Spleen (tissue), 11 donors: Measurements from ENCODE around the gene TACC2. TPM values are rescaled to one million over a fixed set of nuclear protein-coding genes. Genes with fewer than 3 reads are reported as not detected.
"Not testable (repeated sequence)": the region's sequence is repeated elsewhere in the genome, so short reads cannot be mapped to it uniquely, and the experiment has no call there.

ENCODE experiments used
- DNase-seq: peaks from one replicate; pipeline ENCODE4 v3.0.0-alpha.2; 2020
- H3K27ac ChIP-seq, 8 donors: fragments of 200-600 bp; sonication (generic) in 7 of 8; 1 replicate in 4 of 8; 2 replicates in 4 of 8; pipeline versions ENCODE4 v1.5.0 to v1.8.0; 2016 to 2021; ENCODE audit warnings: inconsistent platforms in 4 of 8, mild to moderate bottlenecking in 4 of 8, moderate library complexity in 1 of 8
- H3K27me3 ChIP-seq, 7 donors: fragments of 200-600 bp; sonication (generic) in 6 of 7; replicated peaks in 1 of 7; 1 replicate in 4 of 7; 2 replicates in 3 of 7; pipeline versions ENCODE4 v1.5.0 to v1.8.0; 2016 to 2021; ENCODE audit warnings: inconsistent platforms in 3 of 7, mild to moderate bottlenecking in 1 of 7
- H3K36me3 ChIP-seq, 6 donors: fragments of 200-600 bp; sonication (generic) in 5 of 6; 1 replicate in 4 of 6; 2 replicates in 2 of 6; pipeline versions ENCODE4 v1.5.0 to v1.8.0; 2016 to 2021; ENCODE audit warnings: inconsistent platforms in 2 of 6
- H3K4me1 ChIP-seq, 6 donors: fragments of 200-600 bp; sonication (generic) in 5 of 6; 1 replicate in 3 of 6; 2 replicates in 3 of 6; pipeline versions ENCODE4 v1.5.0 to v1.8.0; 2016 to 2021; ENCODE audit warnings: inconsistent platforms in 3 of 6
- H3K4me3 ChIP-seq, 8 donors: fragments of 200-600 bp; sonication (generic) in 7 of 8; 1 replicate in 4 of 8; 2 replicates in 4 of 8; pipeline versions ENCODE4 v1.5.0 to v1.8.0; 2016 to 2021; ENCODE audit warnings: inconsistent platforms in 4 of 8, mild to moderate bottlenecking in 4 of 8, moderate library complexity in 2 of 8
- H3K9me3 ChIP-seq, 8 donors: fragments of 200-600 bp; sonication (generic) in 7 of 8; 1 replicate in 4 of 8; 2 replicates in 4 of 8; pipeline versions ENCODE4 v1.5.0 to v1.8.0; 2016 to 2021; ENCODE audit warnings: inconsistent platforms in 4 of 8
- CTCF ChIP-seq, 11 experiments: fragments of 200-600 bp in 7 of 11; fragments of 450-650 bp in 4 of 11; sonication (generic) in 4 of 11; IDR thresholded peaks in 8 of 11; conservative IDR thresholded peaks in 3 of 11; 1 replicate in 7 of 11; 2 replicates in 4 of 11; pipeline versions ENCODE4 v1.4.0 to v1.8.0; 2016 to 2021; ENCODE audit warnings: antibody characterized with exemption in 11 of 11, inconsistent platforms in 4 of 11, mild to moderate bottlenecking in 1 of 11
- POLR2A ChIP-seq, 3 donors: fragments of 450-650 bp; IDR thresholded peaks; one replicate each; pipeline ENCODE4 v1.5.1; 2017; ENCODE audit warnings: antibody characterized with exemption in 3 of 3, mild to moderate bottlenecking in 1 of 3
- POLR2AphosphoS5 ChIP-seq, 3 donors: sonication (generic); formaldehyde crosslinking; IDR thresholded peaks; one replicate each; pipeline ENCODE4 v1.5.1; 2017; ENCODE audit warnings: antibody characterized with exemption in 3 of 3
- WGBS, 5 donors: extraction: QIAGEN DNeasy Blood & Tissue Kit in 3 of 5; methylation state at CpG; one replicate each; pipeline versions ENCODE4 v1.1.5 to v1.1.7; 2013 to 2018; 5-methylcytosine and 5-hydroxymethylcytosine counted together
- intact Hi-C: fragments of 100-400 bp; cut with DNase I; formaldehyde crosslinking; loops from one replicate; pipeline ENCODE4 v1.15.0; 2023; ENCODE audit warnings: low total_unique reads
- polyA plus RNA-seq, 3 donors: library from polyadenylated mRNA; stranded (reverse); fragments of 200-250 nt; gene quantifications; one replicate each; pipeline ENCODE4 v1.2.1, GENCODE V29; 2013
- total RNA-seq, 7 donors: library from RNA; depleted of rRNA in 3 of 7; stranded (reverse); fragments of >200 nt in 3 of 7; fragmentation: NEBNext Ultra II Directional in 4 of 7; extraction: Animal tissue kit (Norgen Biotek cat#: 25700) in 4 of 7; gene quantifications; one replicate each; pipeline versions ENCODE4 v1.1.0 to v1.2.1, GENCODE V29; 2016 to 2021
- donor health status: healthy with polysubstance abuse.
- donor health status: DM: no; HTN: no; CAD: no; lungs with moderate emphysema.
- donor health status: DM: no; HTN: no; CAD: no.
- donor health status: Bipolar disorder and iron deficiency.
- donor health status: healthy.
- donor health status: DM: no; HTN: no; CAD: no.
- donor health status: DM: yes; HTN: yes; CAD: no.

TACC2 gene
- total and polyA plus RNA-seq, 10 donors: 2.4 to 13.9 (median 4.5) TPM

- H3K4me1 ChIP-seq: no peaks in the 10 kb centered on the region
- no peak for DNase-seq
- no peaks in the 10 kb centered on the region for H3K36me3 ChIP-seq
- H3K9me3 ChIP-seq: no peaks in the 10 kb centered on the region
- H3K4me3 ChIP-seq: no peak overlapping the region
- no peak overlapping the region for H3K27ac ChIP-seq
- WGBS, 5 donors: 72 to 89% (median 82%) methylated on average over 4 of the region's 4 CpGs
- no peaks in the 10 kb centered on the region for H3K27me3 ChIP-seq
- intact Hi-C loops: no loop called here
- TF ChIP-seq CTCF (IDR thresholded peaks at IDR 0.05 in 8 of 11, conservative IDR thresholded peaks at IDR 0.05 in 3 of 11): no peak
- no peak for TF ChIP-seq POLR2AphosphoS5 (IDR thresholded peaks at IDR 0.05)
- TF ChIP-seq POLR2A (IDR thresholded peaks at IDR 0.05): no peak
Measured at GRCh38 chr10:122103592-122103991, 114.6 kb downstream of the TACC2 start.

GRCh38 chr10:122108786-122109185 is 119.8 kb downstream of the TACC2 start:
- DNase-seq, H3K27ac ChIP-seq, H3K4me3 ChIP-seq, intact Hi-C loops, H3K9me3 ChIP-seq, H3K36me3 ChIP-seq: not testable (repeated sequence)
- WGBS, 5 donors: 86 to 94% (median 90%) methylated on average over 13 of the region's 13 CpGs
- Histone ChIP-seq H3K4me1 (peaks cover 0 to 21% (median 10%) of the 10 kb centered on the region in 6 donors), H3K27me3 (peaks cover 0 to 34% (median 18%) of the 10 kb centered on the region in 7 donors)

- H3K27me3 ChIP-seq: peaks cover 0 to 55% (median 23%) of the 10 kb centered on the region in 7 donors
- no peaks in the 10 kb centered on the region for H3K36me3 ChIP-seq
- WGBS, 5 donors: 25 to 37% (median 32%) methylated on average over 12 of the region's 12 CpGs
- H3K27ac ChIP-seq: peak overlapping the region; percentile 58 to 93 (median 86)
- no peaks in the 10 kb centered on the region for H3K9me3 ChIP-seq
- no peak for DNase-seq
- TF ChIP-seq POLR2A (IDR thresholded peaks at IDR 0.05) (no peak), POLR2AphosphoS5 (IDR thresholded peaks at IDR 0.05) (no peak)
- peaks cover 0 to 31% (median 12%) of the 10 kb centered on the region in 6 donors for H3K4me1 ChIP-seq
- intact Hi-C loops: no loop called here
- H3K4me3 ChIP-seq: peak overlapping the region in 7 of 8 donors; percentile 33 to 69 (median 48)
Measured at GRCh38 chr10:122112021-122112616, 123.2 kb downstream of the TACC2 start.

DNA sequence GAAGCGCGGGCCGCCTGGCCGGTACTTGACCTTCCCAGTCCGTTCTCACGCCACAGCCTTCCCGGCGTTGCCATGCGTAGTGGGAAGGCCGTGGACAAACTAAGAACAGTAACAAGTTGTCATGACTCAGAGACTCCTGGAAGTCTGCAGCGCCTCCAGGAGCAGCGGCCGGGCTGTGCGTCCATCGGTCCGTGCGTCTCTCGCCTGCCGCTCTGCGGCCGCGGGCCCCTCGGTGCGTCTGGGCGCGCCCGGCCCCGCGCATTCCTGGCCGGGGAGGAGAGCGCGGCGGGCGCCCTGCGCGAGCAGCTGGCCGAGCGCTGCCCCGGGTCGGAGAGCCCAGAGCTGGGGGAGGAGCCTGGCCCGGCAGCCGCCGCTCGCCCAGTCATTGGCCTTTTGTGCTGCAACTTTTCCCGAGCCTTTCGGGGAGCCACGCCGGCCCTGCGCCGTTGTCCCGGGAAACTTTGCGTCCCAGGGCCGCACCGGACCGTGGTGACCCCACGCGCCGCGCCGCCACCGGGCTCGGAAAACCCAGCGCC is 123.7 kb downstream of the TACC2 start:
- Histone ChIP-seq H3K27ac (peak overlapping the region; percentile 58 to 93 (median 86)), H3K36me3 (no peaks in the 10 kb centered on the region), H3K27me3 (peaks cover 0 to 55% (median 23%) of the 10 kb centered on the region in 7 donors), H3K9me3 (no peaks in the 10 kb centered on the region), H3K4me3 (peak overlapping the region; percentile 33 to 69 (median 46)), H3K4me1 (peaks cover 0 to 31% (median 12%) of the 10 kb centered on the region in 6 donors)
- peak in 3 of 11 experiments; percentile 12 to 34 (median 15) for TF ChIP-seq CTCF (IDR thresholded peaks at IDR 0.05 in 8 of 11, conservative IDR thresholded peaks at IDR 0.05 in 3 of 11)
- no peak for TF ChIP-seq POLR2A (IDR thresholded peaks at IDR 0.05)
- TF ChIP-seq POLR2AphosphoS5 (IDR thresholded peaks at IDR 0.05): peak; percentile 46 to 63 (median 63)
- DNase-seq: peak; percentile 78
- WGBS, 5 donors: 1 to 7% (median 2%) methylated on average over 19 to 62 of the region's 63 CpGs
- intact Hi-C loops: no loop called here

DNA sequence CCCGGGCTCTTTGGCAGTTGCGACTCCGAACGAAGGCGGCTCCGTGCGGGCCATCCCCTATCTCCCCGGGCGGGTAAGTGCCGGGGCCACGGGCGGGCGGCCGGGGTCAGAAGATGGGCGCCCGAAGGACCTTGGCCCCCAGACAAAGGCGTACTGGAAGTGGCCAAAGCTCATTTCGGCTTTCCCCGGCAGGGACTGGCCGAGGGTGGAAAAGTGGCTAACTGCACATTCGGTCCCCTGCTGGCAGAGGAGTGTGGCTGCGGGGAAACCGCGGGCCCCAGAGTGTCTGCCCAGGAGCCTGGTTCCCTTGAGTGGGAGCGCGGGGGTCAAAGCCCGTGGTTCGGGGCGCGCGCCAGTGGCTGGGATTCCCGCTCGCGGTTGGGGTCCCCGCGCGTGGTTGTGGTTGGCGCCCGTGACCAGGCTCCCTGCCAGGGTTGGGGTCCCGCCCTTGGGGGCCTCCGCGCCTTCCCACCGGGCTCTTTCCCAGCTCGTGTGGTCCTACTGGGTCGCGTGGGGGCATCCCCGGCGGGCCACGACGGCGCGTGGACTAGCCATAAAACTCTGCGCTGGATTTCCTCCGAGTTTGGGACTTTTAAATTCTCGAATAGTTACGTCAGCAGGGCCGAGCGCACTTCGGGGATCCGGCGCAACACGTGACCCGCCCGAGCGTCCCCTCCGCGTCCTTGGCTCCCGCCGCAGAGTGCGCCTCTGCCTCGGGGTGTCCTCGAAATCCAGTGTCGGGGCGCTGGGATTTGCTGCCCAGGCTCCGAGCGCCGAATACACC is 124.4 kb downstream of the TACC2 start:
- intact Hi-C loops: no loop called here
- peak overlapping the region; percentile 33 to 69 (median 46) for H3K4me3 ChIP-seq
- DNase-seq: peak; percentile 78
- 1 to 3% (median 2%) methylated on average over 38 to 77 of the region's 77 CpGs for WGBS, 5 donors
- H3K9me3 ChIP-seq: no peaks in the 10 kb centered on the region
- H3K36me3 ChIP-seq: no peaks in the 10 kb centered on the region
- H3K27me3 ChIP-seq: peaks cover 0 to 55% (median 23%) of the 10 kb centered on the region in 7 donors
- TF ChIP-seq POLR2AphosphoS5 (IDR thresholded peaks at IDR 0.05): peak; percentile 83 to 86 (median 83)
- TF ChIP-seq POLR2A (IDR thresholded peaks at IDR 0.05): peak in 1 of 3 donors; percentile 47
- peak in 6 of 11 experiments; percentile 24 to 48 (median 30) for TF ChIP-seq CTCF (IDR thresholded peaks at IDR 0.05 in 8 of 11, conservative IDR thresholded peaks at IDR 0.05 in 3 of 11)
- peaks cover 0 to 31% (median 12%) of the 10 kb centered on the region in 6 donors for H3K4me1 ChIP-seq
- peak overlapping the region; percentile 58 to 93 (median 86) for H3K27ac ChIP-seq
